Glutamatergic neuron (in vitro differentiated cells): ENCODE data around the gene STK39. TPM values are rescaled to one million over a fixed set of nuclear protein-coding genes. Genes with fewer than 3 reads are reported as not detected.

Experiments used
- DNase-seq: peaks from one replicate; pipeline ENCODE4 v3.0.0; 2022
- H3K27ac Mint-ChIP-seq: one replicate; pipeline ENCODE4 v1.8.0; 2020; ENCODE audit warnings: mild to moderate bottlenecking, mixed read lengths, inconsistent platforms; ENCODE audit not compliant: unreplicated experiment
- H3K27me3 Mint-ChIP-seq: one replicate; pipeline ENCODE4 v1.8.0; 2020; ENCODE audit warnings: mild to moderate bottlenecking, moderate library complexity, mixed read lengths, inconsistent platforms; ENCODE audit not compliant: unreplicated experiment
- H3K36me3 Mint-ChIP-seq: one replicate; pipeline ENCODE4 v1.8.0; 2020; ENCODE audit warnings: mild to moderate bottlenecking, mixed read lengths, inconsistent platforms; ENCODE audit not compliant: unreplicated experiment
- H3K4me1 Mint-ChIP-seq: one replicate; pipeline ENCODE4 v1.8.0; 2020; ENCODE audit warnings: mild to moderate bottlenecking, low read depth, mixed read lengths, inconsistent platforms; ENCODE audit not compliant: unreplicated experiment
- H3K4me3 Mint-ChIP-seq: one replicate; pipeline ENCODE4 v1.8.0; 2020; ENCODE audit warnings: mild to moderate bottlenecking, mixed read lengths, inconsistent platforms; ENCODE audit not compliant: unreplicated experiment
- H3K9me3 Mint-ChIP-seq: one replicate; pipeline ENCODE4 v1.8.0; 2020; ENCODE audit warnings: mild to moderate bottlenecking, moderate library complexity, mixed read lengths, inconsistent platforms; ENCODE audit not compliant: unreplicated experiment
- CTCF ChIP-seq: fragments of 200-600 bp; sonication (generic); IDR thresholded peaks from one replicate; pipeline ENCODE4 v1.5.0; 2021; ENCODE audit not compliant: partially characterized antibody, unreplicated experiment
- total RNA-seq: library from RNA; stranded (reverse); fragmentation: NEBNext Ultra II Directional; extraction: Animal tissue kit (Norgen Biotek cat#: 25700); gene quantifications from one replicate; pipeline ENCODE4 v1.2.1, GENCODE V29; 2021; ENCODE audit not compliant: unreplicated experiment

STK39 gene
- total RNA-seq, 1 donor from 2014 or later = 35.9 TPM

- peaks cover 5% of the 10 kb centered on the region for H3K36me3 Mint-ChIP-seq
- no peak overlapping the region for H3K4me3 Mint-ChIP-seq
- no peaks in the 10 kb centered on the region for H3K9me3 Mint-ChIP-seq
- H3K27ac Mint-ChIP-seq = no peak overlapping the region
- no peak for DNase-seq
- no peaks in the 10 kb centered on the region for H3K27me3 Mint-ChIP-seq
- TF ChIP-seq CTCF = no peak
- no peaks in the 10 kb centered on the region for H3K4me1 Mint-ChIP-seq
Observed at GRCh38 chr2:168107322-168107721, 140.1 kb downstream of the STK39 start.

- H3K36me3 Mint-ChIP-seq = peaks cover 5% of the 10 kb centered on the region
- DNase-seq = no peak
- no peaks in the 10 kb centered on the region for H3K9me3 Mint-ChIP-seq
- no peaks in the 10 kb centered on the region for H3K27me3 Mint-ChIP-seq
- TF ChIP-seq CTCF = no peak
- H3K4me1 Mint-ChIP-seq = no peaks in the 10 kb centered on the region
- no peak overlapping the region for H3K27ac Mint-ChIP-seq
- H3K4me3 Mint-ChIP-seq = no peak overlapping the region
Observed at GRCh38 chr2:168105127-168105683, 142.2 kb downstream of the STK39 start.

GRCh38 chr2:168097431-168097830 is 150.0 kb downstream of the STK39 start:
- no peak for DNase-seq
- Mint-ChIP-seq H3K9me3 (no peaks in the 10 kb centered on the region), H3K4me3 (no peak overlapping the region), H3K27me3 (no peaks in the 10 kb centered on the region), H3K36me3 (no peaks in the 10 kb centered on the region), H3K27ac (no peak overlapping the region), H3K4me1 (no peaks in the 10 kb centered on the region)
- no peak for TF ChIP-seq CTCF

GRCh38 chr2:168096158-168096557 is 151.2 kb downstream of the STK39 start:
- H3K4me1 Mint-ChIP-seq = peaks cover 1% of the 10 kb centered on the region
- H3K9me3 Mint-ChIP-seq = no peaks in the 10 kb centered on the region
- no peaks in the 10 kb centered on the region for H3K27me3 Mint-ChIP-seq
- H3K36me3 Mint-ChIP-seq = no peaks in the 10 kb centered on the region
- no peak for TF ChIP-seq CTCF
- no peak overlapping the region for H3K27ac Mint-ChIP-seq
- no peak overlapping the region for H3K4me3 Mint-ChIP-seq
- no peak for DNase-seq

- Mint-ChIP-seq H3K27ac (no peak overlapping the region), H3K4me1 (peaks cover 5% of the 10 kb centered on the region), H3K4me3 (no peak overlapping the region), H3K9me3 (no peaks in the 10 kb centered on the region), H3K27me3 (no peaks in the 10 kb centered on the region), H3K36me3 (no peaks in the 10 kb centered on the region)
- no peak for DNase-seq
- TF ChIP-seq CTCF = no peak
Observed at GRCh38 chr2:168091986-168092385, 155.4 kb downstream of the STK39 start.
